Adipocyte (in vitro differentiated cells): ENCODE measurements around the gene SPPL2C.

Experiments
- DNase-seq: peaks from one replicate; pipeline ENCODE4 v3.0.0-alpha.2; 2015; ENCODE audit warnings: low read depth
- H3K27me3 ChIP-seq: replicated peaks from 2 replicates; pipeline ENCODE4 v1.7.0; 2013; ENCODE audit warnings: mild to moderate bottlenecking, low read length, moderate library complexity; ENCODE audit not compliant: control insufficient read depth, insufficient read depth
- H3K36me3 ChIP-seq: 2 replicates; pipeline ENCODE4 v1.7.0; 2013; ENCODE audit warnings: low read length, mild to moderate bottlenecking, moderate library complexity; ENCODE audit not compliant: control insufficient read depth, insufficient read depth, severe bottlenecking
- H3K4me1 ChIP-seq: 2 replicates; pipeline ENCODE4 v1.7.0; 2013; ENCODE audit warnings: mild to moderate bottlenecking, low read length, moderate library complexity; ENCODE audit not compliant: control insufficient read depth, insufficient read depth
- H3K4me3 ChIP-seq: 2 replicates; pipeline ENCODE4 v1.7.0; 2013; ENCODE audit warnings: mild to moderate bottlenecking, low read length, moderate library complexity
- H3K9ac ChIP-seq: 2 replicates; pipeline ENCODE4 v1.7.0; 2013; ENCODE audit warnings: mild to moderate bottlenecking, low read length, moderate library complexity
- H3K9me3 ChIP-seq: 2 replicates; pipeline ENCODE4 v1.7.0; 2013; ENCODE audit warnings: mild to moderate bottlenecking, low read length, moderate library complexity; ENCODE audit not compliant: control insufficient read depth

The SPPL2C gene

GRCh38 chr17:45845376-45846185 is 900 bp downstream of the SPPL2C start:
- Histone ChIP-seq H3K4me3 (no peak overlapping the region), H3K9ac (no peak overlapping the region), H3K36me3 (no peaks in the 10 kb centered on the region), H3K27me3 (peaks cover 41% of the 10 kb centered on the region), H3K9me3 (no peaks in the 10 kb centered on the region), H3K4me1 (peaks cover 3% of the 10 kb centered on the region)
- no peak for DNase-seq

GRCh38 chr17:45846223-45846622 is 1.5 kb downstream of the SPPL2C start:
- Histone ChIP-seq H3K9ac (no peak overlapping the region), H3K9me3 (no peaks in the 10 kb centered on the region), H3K4me3 (no peak overlapping the region), H3K27me3 (peaks cover 41% of the 10 kb centered on the region), H3K36me3 (no peaks in the 10 kb centered on the region), H3K4me1 (peaks cover 3% of the 10 kb centered on the region)
- no peak for DNase-seq

GRCh38 chr17:45846646-45847045 is 2.0 kb downstream of the SPPL2C start:
- H3K9me3 ChIP-seq: no peaks in the 10 kb centered on the region
- no peak overlapping the region for H3K9ac ChIP-seq
- H3K4me1 ChIP-seq: peaks cover 3% of the 10 kb centered on the region
- H3K4me3 ChIP-seq: no peak overlapping the region
- peaks cover 41% of the 10 kb centered on the region for H3K27me3 ChIP-seq
- no peaks in the 10 kb centered on the region for H3K36me3 ChIP-seq
- no peak for DNase-seq

GRCh38 chr17:45847101-45847500 is 2.4 kb downstream of the SPPL2C start:
- no peaks in the 10 kb centered on the region for H3K4me1 ChIP-seq
- H3K9ac ChIP-seq: no peak overlapping the region
- DNase-seq: no peak
- no peaks in the 10 kb centered on the region for H3K36me3 ChIP-seq
- peaks cover 46% of the 10 kb centered on the region for H3K27me3 ChIP-seq
- H3K9me3 ChIP-seq: no peaks in the 10 kb centered on the region
- H3K4me3 ChIP-seq: no peak overlapping the region

- peaks cover 51% of the 10 kb centered on the region for H3K27me3 ChIP-seq
- no peaks in the 10 kb centered on the region for H3K9me3 ChIP-seq
- no peaks in the 10 kb centered on the region for H3K4me1 ChIP-seq
- no peak for DNase-seq
- no peaks in the 10 kb centered on the region for H3K36me3 ChIP-seq
- no peak overlapping the region for H3K9ac ChIP-seq
- no peak overlapping the region for H3K4me3 ChIP-seq
Observed at GRCh38 chr17:45847747-45848146, 3.1 kb downstream of the SPPL2C start.

GRCh38 chr17:45848405-45848804 is 3.7 kb downstream of the SPPL2C start:
- peaks cover 52% of the 10 kb centered on the region for H3K27me3 ChIP-seq
- H3K9me3 ChIP-seq: no peaks in the 10 kb centered on the region
- H3K4me3 ChIP-seq: no peak overlapping the region
- no peaks in the 10 kb centered on the region for H3K36me3 ChIP-seq
- no peak overlapping the region for H3K9ac ChIP-seq
- no peaks in the 10 kb centered on the region for H3K4me1 ChIP-seq
- no peak for DNase-seq

- no peaks in the 10 kb centered on the region for H3K36me3 ChIP-seq
- H3K4me1 ChIP-seq: no peaks in the 10 kb centered on the region
- DNase-seq: no peak
- H3K9ac ChIP-seq: no peak overlapping the region
- H3K4me3 ChIP-seq: no peak overlapping the region
- no peaks in the 10 kb centered on the region for H3K9me3 ChIP-seq
- H3K27me3 ChIP-seq: peaks cover 52% of the 10 kb centered on the region
Observed at GRCh38 chr17:45848868-45849535, 4.3 kb downstream of the SPPL2C start.

GRCh38 chr17:45849536-45849990 is 4.9 kb downstream of the SPPL2C start:
- Histone ChIP-seq H3K9ac (no peak overlapping the region), H3K9me3 (no peaks in the 10 kb centered on the region), H3K27me3 (peaks cover 52% of the 10 kb centered on the region), H3K36me3 (no peaks in the 10 kb centered on the region), H3K4me1 (no peaks in the 10 kb centered on the region), H3K4me3 (no peak overlapping the region)
- DNase-seq: no peak

GRCh38 chr17:45850011-45850410 is 5.3 kb downstream of the SPPL2C start:
- no peak for DNase-seq

GRCh38 chr17:45850468-45850867 is 5.8 kb downstream of the SPPL2C start:
- no peaks in the 10 kb centered on the region for H3K36me3 ChIP-seq
- no peaks in the 10 kb centered on the region for H3K9me3 ChIP-seq
- no peak for DNase-seq

More at GRCh38 chr17:45850011-45850410, 5.3 kb downstream of the SPPL2C start:
- H3K9me3 ChIP-seq: no peaks in the 10 kb centered on the region
- no peak overlapping the region for H3K4me3 ChIP-seq
- H3K9ac ChIP-seq: no peak overlapping the region
- peaks cover 52% of the 10 kb centered on the region for H3K27me3 ChIP-seq
- no peaks in the 10 kb centered on the region for H3K4me1 ChIP-seq
- no peaks in the 10 kb centered on the region for H3K36me3 ChIP-seq

GRCh38 chr17:45851022-45851421 is 6.3 kb downstream of the SPPL2C start:
- no peak for DNase-seq
- no peaks in the 10 kb centered on the region for H3K4me1 ChIP-seq
- no peak overlapping the region for H3K4me3 ChIP-seq
- H3K36me3 ChIP-seq: no peaks in the 10 kb centered on the region
- H3K9me3 ChIP-seq: no peaks in the 10 kb centered on the region
- peaks cover 42% of the 10 kb centered on the region for H3K27me3 ChIP-seq
- H3K9ac ChIP-seq: no peak overlapping the region

More at GRCh38 chr17:45850468-45850867, 5.8 kb downstream of the SPPL2C start:
- Histone ChIP-seq H3K4me1 (no peaks in the 10 kb centered on the region), H3K9ac (no peak overlapping the region), H3K27me3 (peaks cover 47% of the 10 kb centered on the region), H3K4me3 (no peak overlapping the region)
